Activated CD8-positive, alpha-beta T cell treated with anti-CD3 and anti-CD28 coated beads for 36 hours (primary cell): ENCODE measurements around the gene DUSP6. TPM values are rescaled to one million over a fixed set of nuclear protein-coding genes. Genes with fewer than 3 reads are reported as not detected.

Experiments
- ATAC-seq: fragments of 200-7000 bp; cut with Tn5 transposase; one replicate; pipeline ENCODE4 v1.10.0; 2021; ENCODE audit warnings: mild to moderate bottlenecking, moderate library complexity
- CTCF ChIA-PET: fragments of 350-600 bp; sonication (Branson Sonifier 250); formaldehyde crosslinking; loops from one replicate; lab custom pipeline; 2021; ENCODE audit warnings: antibody characterized with exemption; lab: Charles Lee
- POLR2A ChIA-PET: fragments of 350-600 bp; sonication (Branson Sonifier 250); formaldehyde crosslinking; loops from one replicate; lab custom pipeline; 2021; ENCODE audit warnings: antibody characterized with exemption; lab: Charles Lee
- DNase-seq: peaks from one replicate; pipeline ENCODE4 v3.0.0-alpha.2; 2020
- H3K27ac Mint-ChIP-seq: one replicate; pipeline ENCODE4 v1.8.0; 2021; ENCODE audit warnings: mild to moderate bottlenecking, mixed read lengths
- H3K27me3 Mint-ChIP-seq: one replicate; pipeline ENCODE4 v1.8.0; 2021; ENCODE audit warnings: mixed read lengths
- H3K36me3 Mint-ChIP-seq: one replicate; pipeline ENCODE4 v1.8.0; 2021; ENCODE audit warnings: low read depth, mixed read lengths
- H3K4me1 Mint-ChIP-seq: one replicate; pipeline ENCODE4 v1.8.0; 2021; ENCODE audit warnings: low read depth, mixed read lengths
- H3K4me3 Mint-ChIP-seq: one replicate; pipeline ENCODE4 v1.8.0; 2021; ENCODE audit warnings: mild to moderate bottlenecking, moderate library complexity, mixed read lengths
- H3K9me3 Mint-ChIP-seq: one replicate; pipeline ENCODE4 v1.8.0; 2021; ENCODE audit warnings: mixed read lengths
- intact Hi-C: fragments of 100-400 bp; cut with micrococcal nuclease; formaldehyde crosslinking; loops from one replicate; pipeline ENCODE4 v1.10.0; 2022
- total RNA-seq, 2 experiments: library from RNA; stranded (reverse); gene quantifications; one replicate each; pipeline ENCODE4 v1.2.3, GENCODE V29; 2021
- TF ChIP-seq, protein P1 (sequence below): fragments of 200-600 bp; IDR thresholded peaks from one replicate; pipeline ENCODE4 v1.8.0; 2022; ENCODE audit warnings: antibody characterized with exemption, mild to moderate bottlenecking

The DUSP6 gene, protein sequence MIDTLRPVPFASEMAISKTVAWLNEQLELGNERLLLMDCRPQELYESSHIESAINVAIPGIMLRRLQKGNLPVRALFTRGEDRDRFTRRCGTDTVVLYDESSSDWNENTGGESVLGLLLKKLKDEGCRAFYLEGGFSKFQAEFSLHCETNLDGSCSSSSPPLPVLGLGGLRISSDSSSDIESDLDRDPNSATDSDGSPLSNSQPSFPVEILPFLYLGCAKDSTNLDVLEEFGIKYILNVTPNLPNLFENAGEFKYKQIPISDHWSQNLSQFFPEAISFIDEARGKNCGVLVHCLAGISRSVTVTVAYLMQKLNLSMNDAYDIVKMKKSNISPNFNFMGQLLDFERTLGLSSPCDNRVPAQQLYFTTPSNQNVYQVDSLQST
- total RNA-seq: 10 to 100 TPM; 15.3 to 16.6 TPM

GRCh38 chr12:89352492-89353187, at the start of gene DUSP6:
Gene DUSP6 (minus strand): TSS chr12:89352501. CDS start chr12:89352039, 462 bp downstream.
- ATAC-seq (peak; percentile 83), DNase-seq (peak; percentile 95)
- peak within 1 kb of the TSS; percentile 94 for H3K4me3 Mint-ChIP-seq
- H3K36me3 Mint-ChIP-seq: peaks cover 27% of the 10 kb centered on the region
- ChIA-PET POLR2A (interaction anchor here (0.7 to 2.7 kb wide), 12 partner anchors 44 to 333 kb away, joined by 3 to 10 read pairs (median 4); no protein-coding TSS in a partner anchor), CTCF (interaction anchor here (1.2 to 3.7 kb wide), 8 partner anchors 20 to 335 kb away, joined by 3 to 14 read pairs (median 6); no protein-coding TSS in a partner anchor)
- H3K27me3 Mint-ChIP-seq: peaks cover 16% of the 10 kb centered on the region
- peaks cover 35% of the 10 kb centered on the region for H3K4me1 Mint-ChIP-seq
- TF ChIP-seq, protein P1, sequence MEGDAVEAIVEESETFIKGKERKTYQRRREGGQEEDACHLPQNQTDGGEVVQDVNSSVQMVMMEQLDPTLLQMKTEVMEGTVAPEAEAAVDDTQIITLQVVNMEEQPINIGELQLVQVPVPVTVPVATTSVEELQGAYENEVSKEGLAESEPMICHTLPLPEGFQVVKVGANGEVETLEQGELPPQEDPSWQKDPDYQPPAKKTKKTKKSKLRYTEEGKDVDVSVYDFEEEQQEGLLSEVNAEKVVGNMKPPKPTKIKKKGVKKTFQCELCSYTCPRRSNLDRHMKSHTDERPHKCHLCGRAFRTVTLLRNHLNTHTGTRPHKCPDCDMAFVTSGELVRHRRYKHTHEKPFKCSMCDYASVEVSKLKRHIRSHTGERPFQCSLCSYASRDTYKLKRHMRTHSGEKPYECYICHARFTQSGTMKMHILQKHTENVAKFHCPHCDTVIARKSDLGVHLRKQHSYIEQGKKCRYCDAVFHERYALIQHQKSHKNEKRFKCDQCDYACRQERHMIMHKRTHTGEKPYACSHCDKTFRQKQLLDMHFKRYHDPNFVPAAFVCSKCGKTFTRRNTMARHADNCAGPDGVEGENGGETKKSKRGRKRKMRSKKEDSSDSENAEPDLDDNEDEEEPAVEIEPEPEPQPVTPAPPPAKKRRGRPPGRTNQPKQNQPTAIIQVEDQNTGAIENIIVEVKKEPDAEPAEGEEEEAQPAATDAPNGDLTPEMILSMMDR: no peak
- peak within 1 kb of the TSS; percentile 93 for H3K27ac Mint-ChIP-seq
- intact Hi-C loops: loop anchor here (2.0 to 5.0 kb wide), 5 partner anchors 110 to 335 kb away; partner anchors contain the start of gene POC1B
- no peaks in the 10 kb centered on the region for H3K9me3 Mint-ChIP-seq

DNA sequence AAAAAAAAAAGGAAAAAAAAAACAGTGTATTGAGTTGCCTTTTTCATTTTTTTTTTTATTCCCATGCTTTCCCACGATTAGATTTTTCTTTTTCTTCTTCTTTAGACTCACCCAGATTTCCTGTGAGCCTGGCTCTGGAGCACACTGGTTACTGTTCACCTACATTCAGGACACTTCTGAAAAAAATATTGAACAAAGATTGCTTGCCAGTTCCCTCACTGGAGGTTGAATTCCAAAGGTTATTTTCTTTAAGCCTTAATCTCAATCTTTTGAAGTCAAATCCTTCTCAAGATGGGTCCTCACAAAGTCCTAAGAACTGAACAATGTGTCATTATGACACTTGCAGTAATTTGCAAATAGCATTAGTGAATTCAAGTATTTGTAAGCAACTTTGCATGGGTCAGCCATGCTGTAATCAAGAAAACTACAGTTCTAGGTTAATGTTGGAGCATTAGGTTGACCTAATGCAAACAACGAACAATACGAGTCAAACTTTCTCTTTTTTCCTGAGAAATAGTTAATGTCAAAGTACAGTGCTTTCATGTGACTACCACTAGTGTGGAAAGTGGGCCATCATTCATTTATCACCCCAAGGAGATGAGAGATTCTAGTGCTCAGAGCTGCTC, 49.2 kb upstream of the DUSP6 start:
- DNase-seq (no peak), ATAC-seq (no peak)
- Mint-ChIP-seq H3K27me3 (no peaks in the 10 kb centered on the region), H3K36me3 (peaks cover 7% of the 10 kb centered on the region), H3K4me1 (peaks cover 11% of the 10 kb centered on the region), H3K4me3 (no peak overlapping the region), H3K9me3 (no peaks in the 10 kb centered on the region), H3K27ac (no peak overlapping the region)
- intact Hi-C loops: no loop called here
- POLR2A ChIA-PET: no interaction called here
- TF ChIP-seq, protein P1: no peak
- CTCF ChIA-PET: interaction anchor here (1.6 kb wide), 1 partner anchor 61 kb away, joined by 3 read pairs; no protein-coding TSS in a partner anchor

DNA sequence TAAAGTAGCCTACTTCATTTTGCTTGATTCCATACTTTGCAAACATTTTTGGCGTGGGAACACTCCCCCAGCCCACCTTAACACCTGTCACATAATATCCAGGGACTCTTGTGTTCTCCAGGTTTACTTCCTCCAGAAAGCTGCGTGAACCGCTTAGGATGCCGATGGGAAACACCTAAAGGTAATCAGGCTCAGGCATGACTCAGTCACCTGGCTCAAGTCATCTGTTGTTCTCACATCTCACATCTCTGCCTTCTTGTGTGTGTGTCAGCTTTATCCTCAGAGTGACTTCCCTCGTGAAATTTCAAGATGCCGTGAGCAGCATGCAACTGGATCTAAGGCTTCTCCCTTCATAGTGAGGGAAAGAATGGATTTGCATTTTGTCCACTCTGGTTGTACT, 48.1 kb upstream of the DUSP6 start:
- ChIA-PET POLR2A (no interaction called here), CTCF (no interaction called here)
- intact Hi-C loops: no loop called here
- H3K4me1 Mint-ChIP-seq: peaks cover 11% of the 10 kb centered on the region
- TF ChIP-seq, protein P1: no peak
- H3K36me3 Mint-ChIP-seq: peaks cover 7% of the 10 kb centered on the region
- no peak for DNase-seq
- no peaks in the 10 kb centered on the region for H3K9me3 Mint-ChIP-seq
- ATAC-seq: no peak
- no peaks in the 10 kb centered on the region for H3K27me3 Mint-ChIP-seq
- no peak overlapping the region for H3K27ac Mint-ChIP-seq
- H3K4me3 Mint-ChIP-seq: no peak overlapping the region

GRCh38 chr12:89395712-89396111, 43.4 kb upstream of the DUSP6 start:
- H3K27me3 Mint-ChIP-seq: no peaks in the 10 kb centered on the region
- H3K4me1 Mint-ChIP-seq: peaks cover 20% of the 10 kb centered on the region
- intact Hi-C loops: no loop called here
- ATAC-seq (no peak), DNase-seq (no peak)
- H3K4me3 Mint-ChIP-seq: no peak overlapping the region
- ChIA-PET CTCF (no interaction called here), POLR2A (no interaction called here)
- H3K9me3 Mint-ChIP-seq: no peaks in the 10 kb centered on the region
- TF ChIP-seq, protein P1: no peak
- H3K27ac Mint-ChIP-seq: no peak overlapping the region
- peaks cover 5% of the 10 kb centered on the region for H3K36me3 Mint-ChIP-seq
